ENCODE measurements around the gene ELK4.
A peak's percentile ranks its signal among the peaks of the same experiment; 100 is the strongest.

ELK4 gene

GRCh38 chr1:205629751-205630150, 2.1 kb downstream of the ELK4 start:
- peak overlapping the region; percentile 90 for H3K4me3 ChIP-seq (ENCODE audit: low read length)
- H3K79me2 ChIP-seq (ENCODE audit: low read length), result peaks cover 63% of the 10 kb centered on the region
- peak overlapping the region; percentile 93 for H3K27ac ChIP-seq (ENCODE audit: low read length)
- H2AFZ ChIP-seq (ENCODE audit: low read depth, low read length), result no peak overlapping the region
- H4K20me1 ChIP-seq (ENCODE audit: insufficient read depth, low read length), result peaks cover 45% of the 10 kb centered on the region
- H3K4me1 ChIP-seq (ENCODE audit: low read length), result peaks cover 50% of the 10 kb centered on the region
- peak overlapping the region; percentile 94 for H3K4me2 ChIP-seq (ENCODE audit: low read length)
- H3K9ac ChIP-seq (ENCODE audit: low read length), result peak overlapping the region; percentile 91
- peaks cover 26% of the 10 kb centered on the region for H3K36me3 ChIP-seq (replicated peaks; ENCODE audit: low read depth, low read length)
- no peaks in the 10 kb centered on the region for H3K27me3 ChIP-seq (ENCODE audit: low read depth, low read length)
- H3K9me3 ChIP-seq (ENCODE audit: insufficient read depth, low read length), result no peaks in the 10 kb centered on the region
- TF ChIP-seq EZH2phosphoT487 (IDR thresholded peaks at IDR 0.05; ENCODE audit: low read depth) (no peak), CTCF (IDR thresholded peaks at IDR 0.05; ENCODE audit: low read depth, low read length) (no peak)

- peaks cover 50% of the 10 kb centered on the region for H3K4me1 ChIP-seq (ENCODE audit: low read length)
- no peak overlapping the region for H3K4me2 ChIP-seq (ENCODE audit: low read length)
- H2AFZ ChIP-seq (ENCODE audit: low read depth, low read length), result no peak overlapping the region
- no peak overlapping the region for H3K4me3 ChIP-seq (ENCODE audit: low read length)
- peaks cover 58% of the 10 kb centered on the region for H4K20me1 ChIP-seq (ENCODE audit: insufficient read depth, low read length)
- peaks cover 43% of the 10 kb centered on the region for H3K36me3 ChIP-seq (replicated peaks; ENCODE audit: low read depth, low read length)
- TF ChIP-seq EZH2phosphoT487 (IDR thresholded peaks at IDR 0.05; ENCODE audit: low read depth) (no peak), CTCF (IDR thresholded peaks at IDR 0.05; ENCODE audit: low read depth, low read length) (no peak)
- H3K27ac ChIP-seq (ENCODE audit: low read length), result no peak overlapping the region
- no peaks in the 10 kb centered on the region for H3K27me3 ChIP-seq (ENCODE audit: low read depth, low read length)
- no peak overlapping the region for H3K9ac ChIP-seq (ENCODE audit: low read length)
- peaks cover 78% of the 10 kb centered on the region for H3K79me2 ChIP-seq (ENCODE audit: low read length)
- no peaks in the 10 kb centered on the region for H3K9me3 ChIP-seq (ENCODE audit: insufficient read depth, low read length)
These were observed 3.9 kb downstream of the ELK4 start for GRCh38 chr1:205627956-205628355.

GRCh38 chr1:205626216-205626615, 5.6 kb downstream of the ELK4 start:
- H2AFZ ChIP-seq (ENCODE audit: low read depth, low read length), result no peak overlapping the region
- H3K9me3 ChIP-seq (ENCODE audit: insufficient read depth, low read length), result no peaks in the 10 kb centered on the region
- peaks cover 43% of the 10 kb centered on the region for H3K4me1 ChIP-seq (ENCODE audit: low read length)
- peaks cover 87% of the 10 kb centered on the region for H3K79me2 ChIP-seq (ENCODE audit: low read length)
- peaks cover 58% of the 10 kb centered on the region for H4K20me1 ChIP-seq (ENCODE audit: insufficient read depth, low read length)
- H3K4me3 ChIP-seq (ENCODE audit: low read length), result peak overlapping the region; percentile 50
- H3K36me3 ChIP-seq (replicated peaks; ENCODE audit: low read depth, low read length), result peaks cover 52% of the 10 kb centered on the region
- no peak for TF ChIP-seq CTCF (IDR thresholded peaks at IDR 0.05; ENCODE audit: low read depth, low read length)
- no peak for TF ChIP-seq EZH2phosphoT487 (IDR thresholded peaks at IDR 0.05; ENCODE audit: low read depth)
- peak overlapping the region; percentile 55 for H3K27ac ChIP-seq (ENCODE audit: low read length)
- H3K4me2 ChIP-seq (ENCODE audit: low read length), result peak overlapping the region; percentile 68
- H3K9ac ChIP-seq (ENCODE audit: low read length), result peak overlapping the region; percentile 11; the same call in 1 of the 2 replicates
- no peaks in the 10 kb centered on the region for H3K27me3 ChIP-seq (ENCODE audit: low read depth, low read length)

GRCh38 chr1:205623646-205624045, 8.2 kb downstream of the ELK4 start:
- H3K9ac ChIP-seq (ENCODE audit: low read length), result no peak overlapping the region
- H3K4me2 ChIP-seq (ENCODE audit: low read length), result no peak overlapping the region
- peaks cover 28% of the 10 kb centered on the region for H3K4me1 ChIP-seq (ENCODE audit: low read length)
- H3K9me3 ChIP-seq (ENCODE audit: insufficient read depth, low read length), result no peaks in the 10 kb centered on the region
- H3K27ac ChIP-seq (ENCODE audit: low read length), result no peak overlapping the region
- peaks cover 47% of the 10 kb centered on the region for H4K20me1 ChIP-seq (ENCODE audit: insufficient read depth, low read length)
- H3K79me2 ChIP-seq (ENCODE audit: low read length), result peaks cover 74% of the 10 kb centered on the region
- H2AFZ ChIP-seq (ENCODE audit: low read depth, low read length), result no peak overlapping the region
- no peak overlapping the region for H3K4me3 ChIP-seq (ENCODE audit: low read length)
- H3K27me3 ChIP-seq (ENCODE audit: low read depth, low read length), result no peaks in the 10 kb centered on the region
- TF ChIP-seq CTCF (IDR thresholded peaks at IDR 0.05; ENCODE audit: low read depth, low read length) (no peak), EZH2phosphoT487 (IDR thresholded peaks at IDR 0.05; ENCODE audit: low read depth) (no peak)
- H3K36me3 ChIP-seq (replicated peaks; ENCODE audit: low read depth, low read length), result peaks cover 64% of the 10 kb centered on the region

Measured in OCI-LY3 (cell line).